ENCODE results near the gene RAB6B. TPM values are rescaled to one million over a fixed set of nuclear protein-coding genes. Genes with fewer than 3 reads are reported as not detected.

RAB6B gene
- polyA plus RNA-seq, 1 donor (not counting 4 experiments of a cell fraction or from before 2014, with no cell fraction given) = 2.2 TPM

DNA sequence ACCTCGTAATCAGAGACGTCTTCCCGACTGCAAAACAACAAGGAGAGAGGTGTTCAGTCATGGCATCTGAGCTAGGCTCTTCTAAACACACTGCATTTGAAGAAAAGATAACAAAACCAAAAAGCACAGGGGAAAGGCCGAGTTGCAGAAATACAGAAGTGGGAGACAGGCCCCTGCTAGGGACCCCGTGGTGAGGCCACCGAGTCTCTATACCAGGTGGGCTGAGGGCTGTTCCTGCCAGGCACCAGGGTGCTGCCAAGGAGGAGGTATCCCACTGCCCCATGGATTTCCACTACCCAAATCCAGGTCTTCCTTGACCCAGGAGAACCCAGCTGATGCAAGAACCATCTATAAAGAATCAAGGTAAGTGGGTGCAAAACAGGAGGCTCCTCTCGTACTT is 31.1 kb downstream of the RAB6B start:
- Histone ChIP-seq H3K36me3 (ENCODE audit: control insufficient read depth in 2 of 2, extremely low read depth in 1 of 2, insufficient read depth in 2 of 2, low read length in 2 of 2) (no peaks in the 10 kb centered on the region), H3K27me3 (ENCODE audit: control insufficient read depth, extremely low read depth, insufficient read depth, low read length) (peaks cover 7% of the 10 kb centered on the region), H3K4me1 (ENCODE audit: control insufficient read depth, extremely low read depth, insufficient read depth, low read length) (no peaks in the 10 kb centered on the region), H3K4me2 (ENCODE audit: control insufficient read depth, extremely low read depth, insufficient read depth, low read depth, low read length) (no peak overlapping the region), H2AFZ (ENCODE audit: control insufficient read depth, low read length) (no peak overlapping the region), H3K27ac (ENCODE audit: control insufficient read depth, insufficient read depth, low read length) (no peak overlapping the region), H3K9ac (ENCODE audit: control insufficient read depth, extremely low read depth, insufficient read depth, low read length) (no peak overlapping the region), H3K4me3 (ENCODE audit: control insufficient read depth in 2 of 3, extremely low read depth in 1 of 3, insufficient read depth in 2 of 3, low read depth in 1 of 3, low read length in 3 of 3) (no peak overlapping the region), H3K9me1 (ENCODE audit: control insufficient read depth, extremely low read depth, insufficient read depth, low read length) (no peaks in the 10 kb centered on the region), H4K20me1 (ENCODE audit: control insufficient read depth, extremely low read depth, insufficient read depth, low read length) (no peaks in the 10 kb centered on the region), H3K9me3 (ENCODE audit: control insufficient read depth, low read depth, low read length) (no peaks in the 10 kb centered on the region), H3K79me2 (ENCODE audit: control insufficient read depth, insufficient read depth, low read length) (no peaks in the 10 kb centered on the region)
- TF ChIP-seq EZH2 (IDR thresholded peaks at IDR 0.05; ENCODE audit: low read length) = no peak
- TF ChIP-seq, protein P1, sequence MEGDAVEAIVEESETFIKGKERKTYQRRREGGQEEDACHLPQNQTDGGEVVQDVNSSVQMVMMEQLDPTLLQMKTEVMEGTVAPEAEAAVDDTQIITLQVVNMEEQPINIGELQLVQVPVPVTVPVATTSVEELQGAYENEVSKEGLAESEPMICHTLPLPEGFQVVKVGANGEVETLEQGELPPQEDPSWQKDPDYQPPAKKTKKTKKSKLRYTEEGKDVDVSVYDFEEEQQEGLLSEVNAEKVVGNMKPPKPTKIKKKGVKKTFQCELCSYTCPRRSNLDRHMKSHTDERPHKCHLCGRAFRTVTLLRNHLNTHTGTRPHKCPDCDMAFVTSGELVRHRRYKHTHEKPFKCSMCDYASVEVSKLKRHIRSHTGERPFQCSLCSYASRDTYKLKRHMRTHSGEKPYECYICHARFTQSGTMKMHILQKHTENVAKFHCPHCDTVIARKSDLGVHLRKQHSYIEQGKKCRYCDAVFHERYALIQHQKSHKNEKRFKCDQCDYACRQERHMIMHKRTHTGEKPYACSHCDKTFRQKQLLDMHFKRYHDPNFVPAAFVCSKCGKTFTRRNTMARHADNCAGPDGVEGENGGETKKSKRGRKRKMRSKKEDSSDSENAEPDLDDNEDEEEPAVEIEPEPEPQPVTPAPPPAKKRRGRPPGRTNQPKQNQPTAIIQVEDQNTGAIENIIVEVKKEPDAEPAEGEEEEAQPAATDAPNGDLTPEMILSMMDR (optimal IDR thresholded peaks at IDR 0.05 in 1 of 3, IDR thresholded peaks at IDR 0.05 in 1 of 3, conservative IDR thresholded peaks at IDR 0.05 in 1 of 3; ENCODE audit: extremely low read depth in 1 of 3, insufficient read depth in 2 of 3, low read length in 3 of 3) = no peak
- DNase-seq (ENCODE audit: low read depth, low spot score) (no peak), FAIRE-seq (no peak)
- dilution Hi-C loops (cut with MboI; ENCODE audit: extremely low pct_ligation_motif_present, low sequenced_read_pairs) = no loop called here

DNA sequence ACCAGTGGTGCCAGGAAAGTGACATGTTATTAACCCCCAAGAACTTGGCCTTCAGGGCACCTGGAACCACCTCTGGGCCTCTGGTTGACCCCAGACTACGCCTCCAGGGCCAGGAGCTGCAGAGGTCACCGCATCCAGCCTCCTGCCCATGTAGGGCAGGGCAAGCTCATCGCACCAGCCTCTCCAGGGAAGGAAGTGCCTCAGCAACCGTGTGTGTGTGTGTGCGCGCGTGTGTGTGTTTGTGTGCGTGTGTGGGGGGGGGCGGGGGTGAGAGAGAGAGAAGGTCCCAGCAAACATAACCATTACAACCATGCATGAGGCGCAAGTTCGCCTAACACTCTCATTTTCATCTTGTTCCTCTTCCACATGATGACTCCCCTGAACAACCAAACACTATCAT is 31.8 kb downstream of the RAB6B start:
- H3K4me3 ChIP-seq (ENCODE audit: control insufficient read depth in 2 of 3, extremely low read depth in 1 of 3, insufficient read depth in 2 of 3, low read depth in 1 of 3, low read length in 3 of 3) = no peak overlapping the region
- no peaks in the 10 kb centered on the region for H3K4me1 ChIP-seq (ENCODE audit: control insufficient read depth, extremely low read depth, insufficient read depth, low read length)
- H4K20me1 ChIP-seq (ENCODE audit: control insufficient read depth, extremely low read depth, insufficient read depth, low read length) = no peaks in the 10 kb centered on the region
- H3K27me3 ChIP-seq (ENCODE audit: control insufficient read depth, extremely low read depth, insufficient read depth, low read length) = peaks cover 7% of the 10 kb centered on the region
- H3K9me1 ChIP-seq (ENCODE audit: control insufficient read depth, extremely low read depth, insufficient read depth, low read length) = no peaks in the 10 kb centered on the region
- no peak overlapping the region for H2AFZ ChIP-seq (ENCODE audit: control insufficient read depth, low read length)
- H3K9ac ChIP-seq (ENCODE audit: control insufficient read depth, extremely low read depth, insufficient read depth, low read length) = no peak overlapping the region
- no peaks in the 10 kb centered on the region for H3K9me3 ChIP-seq (ENCODE audit: control insufficient read depth, low read depth, low read length)
- TF ChIP-seq, protein P1 (optimal IDR thresholded peaks at IDR 0.05 in 1 of 3, IDR thresholded peaks at IDR 0.05 in 1 of 3, conservative IDR thresholded peaks at IDR 0.05 in 1 of 3; ENCODE audit: extremely low read depth in 1 of 3, insufficient read depth in 2 of 3, low read length in 3 of 3) = no peak
- TF ChIP-seq EZH2 (IDR thresholded peaks at IDR 0.05; ENCODE audit: low read length) = no peak
- dilution Hi-C loops (cut with MboI; ENCODE audit: extremely low pct_ligation_motif_present, low sequenced_read_pairs) = no loop called here
- H3K4me2 ChIP-seq (ENCODE audit: control insufficient read depth, extremely low read depth, insufficient read depth, low read depth, low read length) = no peak overlapping the region
- FAIRE-seq (no peak), DNase-seq (ENCODE audit: low read depth, low spot score) (no peak)
- no peak overlapping the region for H3K27ac ChIP-seq (ENCODE audit: control insufficient read depth, insufficient read depth, low read length)
- no peaks in the 10 kb centered on the region for H3K79me2 ChIP-seq (ENCODE audit: control insufficient read depth, insufficient read depth, low read length)
- H3K36me3 ChIP-seq (ENCODE audit: control insufficient read depth in 2 of 2, extremely low read depth in 1 of 2, insufficient read depth in 2 of 2, low read length in 2 of 2) = no peaks in the 10 kb centered on the region
